GM12864 (cell line): ENCODE data around the gene SHC3.

Experiments used
- DNase-seq: peaks from one replicate; pipeline ENCODE4 v3.0.0-alpha.2; 2011; ENCODE audit warnings: low read depth
- H3K4me3 ChIP-seq: 2 replicates; pipeline ENCODE4 v1.5.1; 2011; ENCODE audit warnings: mild to moderate bottlenecking, low read depth, low read length, control low read depth
- TF ChIP-seq, protein P1 (sequence below): IDR thresholded peaks from 2 replicates; pipeline ENCODE4 v1.5.1; 2011; ENCODE audit warnings: low read depth, mild to moderate bottlenecking, moderate library complexity, low read length, control low read depth, inconsistent platforms; ENCODE audit errors: missing control alignments

The SHC3 gene

DNA sequence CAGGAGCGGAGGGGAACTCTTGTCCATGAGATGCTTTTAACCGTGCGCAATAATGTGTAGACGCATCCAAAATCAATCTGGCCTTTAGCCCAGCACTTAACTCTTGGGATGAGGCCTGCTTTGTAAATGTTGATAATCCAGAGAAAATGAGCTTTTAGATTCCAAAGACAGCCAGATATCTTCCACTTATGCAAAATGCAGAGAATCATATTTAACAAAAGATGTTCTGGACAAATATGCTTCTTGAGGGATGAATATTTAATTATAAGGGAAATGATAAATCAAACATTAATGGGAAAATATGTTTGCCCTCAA lies 181.7 kb downstream of the SHC3 start:
- H3K4me3 ChIP-seq, result no peak overlapping the region
- TF ChIP-seq, protein P1, sequence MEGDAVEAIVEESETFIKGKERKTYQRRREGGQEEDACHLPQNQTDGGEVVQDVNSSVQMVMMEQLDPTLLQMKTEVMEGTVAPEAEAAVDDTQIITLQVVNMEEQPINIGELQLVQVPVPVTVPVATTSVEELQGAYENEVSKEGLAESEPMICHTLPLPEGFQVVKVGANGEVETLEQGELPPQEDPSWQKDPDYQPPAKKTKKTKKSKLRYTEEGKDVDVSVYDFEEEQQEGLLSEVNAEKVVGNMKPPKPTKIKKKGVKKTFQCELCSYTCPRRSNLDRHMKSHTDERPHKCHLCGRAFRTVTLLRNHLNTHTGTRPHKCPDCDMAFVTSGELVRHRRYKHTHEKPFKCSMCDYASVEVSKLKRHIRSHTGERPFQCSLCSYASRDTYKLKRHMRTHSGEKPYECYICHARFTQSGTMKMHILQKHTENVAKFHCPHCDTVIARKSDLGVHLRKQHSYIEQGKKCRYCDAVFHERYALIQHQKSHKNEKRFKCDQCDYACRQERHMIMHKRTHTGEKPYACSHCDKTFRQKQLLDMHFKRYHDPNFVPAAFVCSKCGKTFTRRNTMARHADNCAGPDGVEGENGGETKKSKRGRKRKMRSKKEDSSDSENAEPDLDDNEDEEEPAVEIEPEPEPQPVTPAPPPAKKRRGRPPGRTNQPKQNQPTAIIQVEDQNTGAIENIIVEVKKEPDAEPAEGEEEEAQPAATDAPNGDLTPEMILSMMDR, result no peak
- DNase-seq, result no peak

DNA sequence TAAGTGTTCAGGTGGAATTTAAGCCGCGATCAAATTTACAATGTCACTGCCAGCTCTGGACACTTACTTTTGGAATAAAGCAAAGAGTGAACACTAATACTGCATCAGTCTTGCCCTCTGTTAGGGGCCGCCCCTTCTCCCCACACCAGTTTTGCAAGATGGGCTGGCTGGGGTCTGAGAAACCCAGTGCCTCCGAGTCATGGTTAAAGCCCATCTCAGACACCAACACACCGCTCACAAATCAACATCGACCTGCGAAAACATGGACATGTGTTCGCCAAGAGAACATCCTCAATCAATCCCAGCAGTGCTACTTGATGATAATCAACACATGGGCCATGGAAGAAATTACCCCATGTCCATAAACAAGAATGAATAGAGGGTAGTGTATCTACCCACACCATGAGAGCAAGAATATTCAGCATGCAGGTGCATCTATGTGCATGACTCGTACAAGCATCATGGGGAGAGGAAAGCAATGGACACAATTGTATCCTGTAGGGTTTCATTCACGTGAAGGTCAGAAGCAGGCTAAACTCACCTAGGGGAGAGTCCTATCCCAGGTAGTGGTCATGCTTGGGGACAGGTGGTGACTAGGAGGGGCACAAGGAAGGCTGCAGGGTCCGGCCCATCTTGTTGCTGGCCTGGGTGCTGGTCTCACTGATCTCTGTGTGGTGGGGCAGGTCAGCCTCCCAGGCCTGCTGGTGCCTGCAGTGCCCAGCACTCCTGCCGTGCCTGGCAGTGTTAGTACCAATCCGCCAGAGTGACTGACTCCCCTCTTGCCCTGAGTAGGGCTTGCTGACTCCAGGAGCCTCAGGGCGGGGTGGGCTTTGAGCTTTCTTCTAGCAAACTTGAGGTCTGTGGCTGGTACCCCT lies 182.3 kb downstream of the SHC3 start:
- DNase-seq, result no peak
- H3K4me3 ChIP-seq, result no peak overlapping the region
- TF ChIP-seq, protein P1, result no peak

DNA sequence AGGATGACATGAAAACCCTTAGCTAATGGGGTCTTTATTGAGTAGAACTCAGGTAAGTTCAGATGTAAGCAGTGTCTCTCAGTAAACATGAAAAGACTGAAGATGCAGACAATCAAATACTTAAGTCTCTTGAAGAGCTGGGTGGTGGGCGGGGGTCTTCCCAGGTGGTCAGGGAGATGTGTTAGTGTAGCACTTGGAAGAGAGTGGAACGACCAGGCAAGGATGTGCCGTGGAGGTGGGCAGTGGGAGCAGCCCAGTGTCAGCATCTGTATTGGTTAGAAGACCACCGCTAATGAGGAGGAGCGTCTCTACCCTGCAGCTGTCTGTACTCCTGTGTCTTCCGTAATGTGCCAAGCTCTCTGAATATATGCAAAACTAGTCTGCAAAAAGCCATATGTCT lies 183.0 kb downstream of the SHC3 start:
- no peak overlapping the region for H3K4me3 ChIP-seq
- no peak for DNase-seq
- TF ChIP-seq, protein P1, result no peak

DNA sequence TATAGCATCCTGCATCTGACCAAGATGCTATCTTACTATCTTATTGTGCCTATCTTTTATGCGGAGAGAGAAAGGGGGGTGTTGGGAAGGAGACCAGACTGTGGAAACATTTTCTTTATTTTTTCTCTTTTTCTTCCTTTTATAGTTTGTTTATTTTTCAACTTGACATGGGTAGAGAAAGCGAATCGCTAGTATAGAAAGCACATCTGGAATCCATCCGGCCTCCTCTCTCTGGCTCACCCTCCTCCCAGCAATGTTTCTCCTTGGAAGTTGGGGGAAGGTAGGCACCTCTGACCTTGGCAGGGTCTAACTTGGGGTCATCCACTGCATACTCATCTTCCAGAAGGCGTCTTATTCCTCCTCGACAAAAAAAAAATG lies 183.4 kb downstream of the SHC3 start:
- TF ChIP-seq, protein P1, result no peak

DNA sequence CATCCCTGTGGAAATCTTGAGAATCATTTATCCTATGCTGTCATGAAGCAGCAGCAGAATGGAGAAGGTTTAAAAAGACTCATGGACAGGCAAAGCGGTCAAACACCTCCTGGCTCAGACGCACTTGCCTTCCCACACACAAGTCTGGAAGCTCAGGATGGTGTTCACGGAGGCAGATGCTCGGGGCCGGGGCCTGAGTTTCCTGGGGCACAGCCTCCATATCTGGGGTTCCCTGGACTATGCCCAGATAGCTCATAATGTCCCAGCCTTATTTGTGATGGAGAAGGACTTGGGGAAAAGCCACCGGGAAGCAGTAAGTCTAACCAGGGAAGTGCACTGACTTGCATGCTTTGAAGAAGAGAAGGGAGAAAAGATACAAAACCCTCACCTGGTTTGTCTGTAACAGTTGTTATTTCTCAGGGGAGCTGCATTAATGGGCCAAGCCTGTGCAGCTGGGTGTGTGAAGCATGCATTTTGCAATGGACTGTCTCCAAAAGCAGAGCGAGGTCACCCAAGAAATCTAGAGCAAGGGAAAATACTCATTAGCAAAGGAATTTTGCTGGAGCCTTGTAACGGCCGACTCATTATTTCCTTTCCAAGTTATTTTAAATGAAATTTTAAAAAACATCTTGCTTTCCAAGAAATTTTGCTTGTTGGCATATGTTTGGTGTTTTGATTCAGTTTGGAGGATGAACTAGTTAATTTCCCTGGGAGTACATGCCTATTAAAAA lies 184.0 kb downstream of the SHC3 start:
- DNase-seq, result no peak
- no peak overlapping the region for H3K4me3 ChIP-seq
- TF ChIP-seq, protein P1, result no peak

More for the DNA sequence above, 183.4 kb downstream of the SHC3 start:
- DNase-seq, result no peak
- no peak overlapping the region for H3K4me3 ChIP-seq

DNA sequence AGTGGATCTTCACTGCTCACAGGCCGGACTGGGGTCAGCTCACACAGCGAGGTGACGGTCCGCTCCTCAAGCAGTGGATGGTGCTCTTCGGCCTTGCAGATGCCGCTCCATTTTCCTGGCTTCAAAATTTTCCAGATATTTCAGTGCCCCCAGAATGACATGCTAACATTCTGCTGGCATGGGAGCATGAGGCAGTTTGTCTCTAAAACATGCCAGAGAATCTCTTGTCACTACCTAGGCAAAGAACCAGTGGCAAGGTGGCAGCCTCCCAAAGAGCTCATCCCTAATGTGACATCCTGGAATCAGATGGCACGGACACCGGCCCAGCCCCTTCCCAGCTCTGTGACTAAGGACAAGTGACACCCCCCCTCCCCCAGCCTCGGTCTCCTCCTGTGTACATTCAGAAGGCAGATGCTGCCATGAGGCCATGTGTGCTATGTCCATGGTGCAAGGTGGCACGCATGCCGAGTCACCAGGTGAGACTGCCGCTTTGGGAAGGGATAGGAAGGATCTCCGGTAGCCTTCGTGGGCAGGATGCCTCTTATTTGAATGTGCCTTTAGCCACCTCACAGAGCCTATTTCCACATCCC lies 184.7 kb downstream of the SHC3 start:
- no peak overlapping the region for H3K4me3 ChIP-seq
- TF ChIP-seq, protein P1, result no peak
- DNase-seq, result no peak
